Stimulated activated CD4-positive, alpha-beta T cell treated with anti-CD3 and anti-CD28 coated beads, Interleukin-2, amount 100 ng/mL, for 4 hours (primary cell): ENCODE results near the gene MCL1.

Source experiments
- DNase-seq: peaks from one replicate; pipeline ENCODE4 v3.0.0-alpha.2; 2020; ENCODE audit warnings: low read depth

Gene MCL1

GRCh38 chr1:150555971-150556865 is 23.2 kb downstream of the MCL1 start:
- DNase-seq, result no peak

- DNase-seq, result no peak
Measured at GRCh38 chr1:150555198-150555970, 24.0 kb downstream of the MCL1 start.

GRCh38 chr1:150554086-150554452 is 25.3 kb downstream of the MCL1 start:
- DNase-seq, result no peak

- no peak for DNase-seq
Measured at GRCh38 chr1:150553392-150554085, 25.9 kb downstream of the MCL1 start.

- no peak for DNase-seq
Measured at GRCh38 chr1:150552911-150553289, 26.5 kb downstream of the MCL1 start.

GRCh38 chr1:150552128-150552910 is 27.1 kb downstream of the MCL1 start:
- no peak for DNase-seq

GRCh38 chr1:150551784-150552127 is 27.7 kb downstream of the MCL1 start:
- no peak for DNase-seq

- DNase-seq, result no peak
Measured at GRCh38 chr1:150551051-150551783, 28.2 kb downstream of the MCL1 start.

- no peak for DNase-seq
Measured at GRCh38 chr1:150550222-150551050, 29.0 kb downstream of the MCL1 start.

GRCh38 chr1:150549496-150550221 is 29.8 kb downstream of the MCL1 start:
- DNase-seq, result no peak

- DNase-seq, result no peak
Measured at GRCh38 chr1:150548632-150549495, 30.5 kb downstream of the MCL1 start, which contains the start of gene ADAMTSL4. Gene ADAMTSL4, plus strand, starts transcription at chr1:150549408. Its CDS starts 2,881 bp downstream, at chr1:150552289.

GRCh38 chr1:150548324-150548631 is 31.1 kb downstream of the MCL1 start:
- no peak for DNase-seq

- no peak for DNase-seq
Measured at GRCh38 chr1:150546294-150546937, 33.0 kb downstream of the MCL1 start.

- DNase-seq, result no peak
Measured at GRCh38 chr1:150545486-150546032, 33.9 kb downstream of the MCL1 start.

GRCh38 chr1:150544204-150544603 is 35.2 kb downstream of the MCL1 start:
- no peak for DNase-seq

- no peak for DNase-seq
Measured at GRCh38 chr1:150543500-150544143, 35.8 kb downstream of the MCL1 start.
